CD4-positive, alpha-beta T cell (primary cell): ENCODE measurements around the gene STEAP1. TPM values are rescaled to one million over a fixed set of nuclear protein-coding genes. Genes with fewer than 3 reads are reported as not detected.

ENCODE experiments used
- ATAC-seq: fragments of 200-7000 bp; cut with Tn5 transposase; one replicate; pipeline ENCODE4 v1.10.0; 2022; ENCODE audit warnings: mild to moderate bottlenecking; ENCODE audit not compliant: poor library complexity
- CTCF ChIA-PET: fragments of 350-600 bp; sonication (Branson Sonifier 250); formaldehyde crosslinking; loops from one replicate; lab custom pipeline; 2021; ENCODE audit warnings: antibody characterized with exemption, inconsistent platforms; lab: Charles Lee
- POLR2A ChIA-PET: fragments of 350-600 bp; sonication (Branson Sonifier 250); formaldehyde crosslinking; loops from one replicate; lab custom pipeline; 2021; ENCODE audit warnings: antibody characterized with exemption, inconsistent platforms; lab: Charles Lee
- DNase-seq, 14 experiments: peaks; one replicate each; pipeline ENCODE4 v3.0.0-alpha.2; 2013 to 2020; ENCODE audit warnings: mixed read lengths in 2 of 14
- H3K27ac ChIP-seq, 2 donors: one replicate each; pipeline versions ENCODE4 v1.5.1 to v1.7.0; 2013; ENCODE audit warnings: low read length in 2 of 2, low read depth in 1 of 2, mild to moderate bottlenecking in 1 of 2
- H3K27me3 ChIP-seq, 2 experiments: 1 replicate in 1 of 2; 2 replicates in 1 of 2; pipeline versions ENCODE4 v1.6.1 to v1.7.0; 2013; ENCODE audit warnings: low read length in 2 of 2, control low read depth in 1 of 2, mild to moderate bottlenecking in 1 of 2, moderate library complexity in 1 of 2; ENCODE audit not compliant: insufficient read depth in 2 of 2, control insufficient read depth in 1 of 2
- H3K36me3 ChIP-seq: one replicate; pipeline ENCODE4 v1.6.1; 2013; ENCODE audit warnings: low read length, control low read depth; ENCODE audit not compliant: insufficient read depth
- H3K4me1 ChIP-seq: one replicate; pipeline ENCODE4 v1.6.1; 2013; ENCODE audit warnings: low read length, control low read depth; ENCODE audit not compliant: insufficient read depth
- H3K4me3 ChIP-seq: one replicate; pipeline ENCODE4 v1.5.1; 2013; ENCODE audit warnings: mild to moderate bottlenecking, low read length, moderate library complexity
- H3K9me3 ChIP-seq, 2 experiments: 1 replicate in 1 of 2; 2 replicates in 1 of 2; pipeline versions ENCODE4 v1.6.1 to v1.7.0; 2013; ENCODE audit warnings: low read length in 2 of 2, mild to moderate bottlenecking in 2 of 2, control low read depth in 1 of 2, moderate library complexity in 1 of 2; ENCODE audit not compliant: control insufficient read depth in 1 of 2, insufficient read depth in 1 of 2
- H3K27ac Mint-ChIP-seq: one replicate; pipeline ENCODE4 v1.8.0; 2020; ENCODE audit warnings: mixed read lengths
- H3K27me3 Mint-ChIP-seq: one replicate; pipeline ENCODE4 v1.8.0; 2021; ENCODE audit warnings: mixed read lengths
- H3K36me3 Mint-ChIP-seq: one replicate; pipeline ENCODE4 v1.8.0; 2021; ENCODE audit warnings: low read depth, mixed read lengths
- H3K4me1 Mint-ChIP-seq: one replicate; pipeline ENCODE4 v1.8.0; 2021; ENCODE audit warnings: low read depth, mixed read lengths
- H3K4me3 Mint-ChIP-seq: one replicate; pipeline ENCODE4 v1.8.0; 2020; ENCODE audit warnings: mild to moderate bottlenecking, mixed read lengths
- H3K9me3 Mint-ChIP-seq: one replicate; pipeline ENCODE4 v1.8.0; 2020; ENCODE audit warnings: mixed read lengths
- intact Hi-C, 2 experiments: fragments of 100-400 bp; cut with DNase I in 1 of 2; cut with micrococcal nuclease in 1 of 2; formaldehyde crosslinking; loops; one replicate each; pipeline versions ENCODE4 v1.15.1 to v1.9.0; 2023 to 2025; cut with DNase I, micrococcal nuclease
- total RNA-seq, 174 experiments: library from RNA in 2 of 174; stranded (reverse) in 2 of 174; gene quantifications; one replicate each; pipeline ENCODE4 v1.2.3 and lab custom pipeline; 2021 to 2026
- TF ChIP-seq, protein P1 (sequence below): fragments of 200-600 bp; IDR thresholded peaks from one replicate; pipeline ENCODE4 v1.8.0; 2022; ENCODE audit warnings: antibody characterized with exemption, mild to moderate bottlenecking

Gene STEAP1
- total RNA-seq, 2 experiments from 2014 or later: not detected

DNA sequence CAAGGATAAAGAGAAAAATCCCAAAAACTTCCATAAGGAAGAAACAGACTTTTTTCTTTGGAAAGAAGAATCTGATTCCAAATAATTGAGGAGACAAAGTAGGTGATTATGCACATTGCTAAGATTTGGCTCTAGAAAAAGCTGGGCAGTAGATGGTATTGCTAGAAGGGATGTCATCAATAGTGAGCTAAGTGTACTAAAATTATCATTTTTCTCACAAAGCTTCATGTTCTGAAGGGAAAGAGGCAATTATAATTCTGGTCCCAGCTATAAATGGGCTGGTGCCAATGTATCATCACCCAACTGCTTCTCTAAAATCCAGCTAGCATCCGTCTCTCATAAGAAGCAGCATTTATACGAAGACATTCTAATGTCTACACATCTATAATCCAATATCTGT lies 23.9 kb downstream of the STEAP1 start:
- no peak for ATAC-seq
- Mint-ChIP-seq H3K4me3 (no peak overlapping the region), H3K4me1 (no peaks in the 10 kb centered on the region), H3K36me3 (no peaks in the 10 kb centered on the region), H3K27me3 (peaks cover 15% of the 10 kb centered on the region), H3K9me3 (no peaks in the 10 kb centered on the region), H3K27ac (no peak overlapping the region)
- H3K36me3 ChIP-seq: no peaks in the 10 kb centered on the region
- intact Hi-C loops: no loop called here
- H3K27ac ChIP-seq: no peak overlapping the region
- TF ChIP-seq, protein P1, sequence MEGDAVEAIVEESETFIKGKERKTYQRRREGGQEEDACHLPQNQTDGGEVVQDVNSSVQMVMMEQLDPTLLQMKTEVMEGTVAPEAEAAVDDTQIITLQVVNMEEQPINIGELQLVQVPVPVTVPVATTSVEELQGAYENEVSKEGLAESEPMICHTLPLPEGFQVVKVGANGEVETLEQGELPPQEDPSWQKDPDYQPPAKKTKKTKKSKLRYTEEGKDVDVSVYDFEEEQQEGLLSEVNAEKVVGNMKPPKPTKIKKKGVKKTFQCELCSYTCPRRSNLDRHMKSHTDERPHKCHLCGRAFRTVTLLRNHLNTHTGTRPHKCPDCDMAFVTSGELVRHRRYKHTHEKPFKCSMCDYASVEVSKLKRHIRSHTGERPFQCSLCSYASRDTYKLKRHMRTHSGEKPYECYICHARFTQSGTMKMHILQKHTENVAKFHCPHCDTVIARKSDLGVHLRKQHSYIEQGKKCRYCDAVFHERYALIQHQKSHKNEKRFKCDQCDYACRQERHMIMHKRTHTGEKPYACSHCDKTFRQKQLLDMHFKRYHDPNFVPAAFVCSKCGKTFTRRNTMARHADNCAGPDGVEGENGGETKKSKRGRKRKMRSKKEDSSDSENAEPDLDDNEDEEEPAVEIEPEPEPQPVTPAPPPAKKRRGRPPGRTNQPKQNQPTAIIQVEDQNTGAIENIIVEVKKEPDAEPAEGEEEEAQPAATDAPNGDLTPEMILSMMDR: no peak
- H3K4me3 ChIP-seq: no peak overlapping the region
- H3K4me1 ChIP-seq: no peaks in the 10 kb centered on the region
- no peak for DNase-seq
- CTCF ChIA-PET: no interaction called here
- H3K9me3 ChIP-seq: peaks cover 3 to 16% of the 10 kb centered on the region in 2 experiments
- POLR2A ChIA-PET: no interaction called here
- H3K27me3 ChIP-seq: no peaks in the 10 kb centered on the region

DNA sequence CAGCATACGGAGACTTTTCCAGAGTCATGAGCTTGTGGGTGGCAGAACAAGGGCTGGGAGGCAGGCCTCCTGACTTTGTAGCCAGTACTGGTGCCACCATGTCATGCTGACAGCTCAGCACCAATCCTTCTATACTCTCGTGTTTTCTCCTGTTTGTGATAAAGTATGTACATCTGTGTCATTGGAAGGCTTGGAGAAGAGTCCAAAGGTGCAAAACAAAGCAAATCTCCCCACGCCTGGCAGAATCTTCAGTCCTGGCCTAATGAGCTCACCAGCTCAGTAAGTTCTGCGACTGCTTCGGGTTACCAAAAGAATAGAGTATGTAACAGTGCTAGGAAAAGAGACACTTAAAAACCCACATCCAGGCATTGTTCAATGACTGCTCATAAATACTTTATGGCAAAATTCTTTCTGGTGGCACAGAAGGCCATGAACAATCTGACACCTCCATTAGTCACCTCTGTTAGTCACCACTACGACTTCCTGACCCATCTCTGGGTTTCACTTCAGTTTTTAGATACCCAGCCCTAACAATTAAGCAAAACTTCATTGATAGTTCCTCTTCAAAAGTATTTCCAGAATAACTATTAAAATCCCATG lies 24.5 kb downstream of the STEAP1 start:
- H3K36me3 Mint-ChIP-seq: no peaks in the 10 kb centered on the region
- Histone ChIP-seq H3K4me1 (no peaks in the 10 kb centered on the region), H3K27ac (no peak overlapping the region), H3K4me3 (no peak overlapping the region), H3K9me3 (peaks cover 3 to 16% of the 10 kb centered on the region in 2 experiments), H3K36me3 (no peaks in the 10 kb centered on the region), H3K27me3 (no peaks in the 10 kb centered on the region)
- CTCF ChIA-PET: no interaction called here
- H3K4me1 Mint-ChIP-seq: no peaks in the 10 kb centered on the region
- intact Hi-C loops: no loop called here
- no peaks in the 10 kb centered on the region for H3K9me3 Mint-ChIP-seq
- POLR2A ChIA-PET: no interaction called here
- no peak overlapping the region for H3K4me3 Mint-ChIP-seq
- TF ChIP-seq, protein P1: no peak
- peaks cover 8% of the 10 kb centered on the region for H3K27me3 Mint-ChIP-seq
- no peak overlapping the region for H3K27ac Mint-ChIP-seq
- DNase-seq (peak in 3 of 14 experiments; percentile 14 to 57 (median 41)), ATAC-seq (no peak)

DNA sequence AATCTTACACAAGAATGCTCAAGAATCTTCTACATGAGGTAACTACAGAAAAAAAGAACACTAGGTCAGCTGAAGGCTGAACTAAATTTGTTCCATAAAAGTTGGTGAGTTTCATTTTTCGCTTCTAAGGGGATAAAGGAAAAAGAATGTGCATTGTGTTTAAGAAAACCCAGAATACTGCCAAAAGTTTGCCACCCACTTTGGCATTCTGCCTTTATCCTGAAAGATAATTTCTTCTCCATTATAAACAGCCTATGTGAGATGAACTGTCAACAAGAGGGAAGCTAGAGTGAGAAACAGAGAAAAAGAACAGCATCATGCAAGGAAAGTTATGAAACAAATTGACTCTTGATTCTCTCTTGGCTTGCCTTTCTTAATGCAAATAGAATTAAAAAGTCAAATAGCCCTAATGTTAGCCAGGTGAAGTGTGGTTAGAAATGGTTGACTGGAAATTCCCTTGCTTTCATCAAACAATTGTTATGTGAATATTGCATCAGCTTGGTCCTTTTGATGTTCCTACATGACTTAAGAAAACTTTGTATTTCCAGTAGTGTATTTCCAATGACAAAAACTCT lies 25.8 kb downstream of the STEAP1 start:
- Mint-ChIP-seq H3K9me3 (no peaks in the 10 kb centered on the region), H3K27ac (no peak overlapping the region), H3K4me3 (no peak overlapping the region), H3K4me1 (no peaks in the 10 kb centered on the region), H3K36me3 (no peaks in the 10 kb centered on the region), H3K27me3 (peaks cover 6% of the 10 kb centered on the region)
- intact Hi-C loops: no loop called here
- Histone ChIP-seq H3K36me3 (no peaks in the 10 kb centered on the region), H3K9me3 (peaks cover 3 to 16% of the 10 kb centered on the region in 2 experiments), H3K27me3 (no peaks in the 10 kb centered on the region), H3K4me1 (no peaks in the 10 kb centered on the region), H3K27ac (no peak overlapping the region), H3K4me3 (no peak overlapping the region)
- POLR2A ChIA-PET: no interaction called here
- TF ChIP-seq, protein P1: no peak
- CTCF ChIA-PET: no interaction called here
- ATAC-seq (no peak), DNase-seq (no peak)
